CD4-positive, alpha-beta T cell treated with Interleukin-21 for 1 hour (primary cell): ENCODE results near the gene GALNS.
"Not testable (repeated sequence)": the region's sequence is repeated elsewhere in the genome, so short reads cannot be mapped to it uniquely, and the experiment has no call there.

Source experiments
- DNase-seq: peaks from one replicate; pipeline ENCODE4 v3.0.0-alpha.2; 2020

GALNS gene

GRCh38 chr16:88779406-88780141 is 77.2 kb downstream of the GALNS start:
- no peak for DNase-seq

GRCh38 chr16:88778541-88779065 is 78.1 kb downstream of the GALNS start:
- DNase-seq = no peak

GRCh38 chr16:88778271-88778525 is 78.5 kb downstream of the GALNS start:
- DNase-seq = no peak

GRCh38 chr16:88777471-88778270 is 79.1 kb downstream of the GALNS start:
- DNase-seq = no peak

- DNase-seq = no peak
Observed at GRCh38 chr16:88775825-88776224, 80.9 kb downstream of the GALNS start.

- no peak for DNase-seq
Observed at GRCh38 chr16:88774544-88775393, 82.0 kb downstream of the GALNS start.

- DNase-seq = no peak
Observed at GRCh38 chr16:88773812-88774291, 82.9 kb downstream of the GALNS start.

GRCh38 chr16:88772871-88773811 is 83.6 kb downstream of the GALNS start:
- DNase-seq = no peak

- DNase-seq = not testable (repeated sequence)
Observed at GRCh38 chr16:88771781-88772180, 85.0 kb downstream of the GALNS start.

GRCh38 chr16:88771294-88771772 is 85.4 kb downstream of the GALNS start:
- no peak for DNase-seq

- peak; percentile 28 for DNase-seq
Observed at GRCh38 chr16:88770461-88771293, 86.1 kb downstream of the GALNS start.

- DNase-seq = no peak
Observed at GRCh38 chr16:88769617-88770460, 86.9 kb downstream of the GALNS start.

GRCh38 chr16:88768071-88768783 is 88.5 kb downstream of the GALNS start:
- no peak for DNase-seq

- DNase-seq = no peak
Observed at GRCh38 chr16:88767546-88768070, 89.1 kb downstream of the GALNS start.

GRCh38 chr16:88766975-88767374 is 89.8 kb downstream of the GALNS start:
- no peak for DNase-seq

GRCh38 chr16:88764913-88765349 is 91.8 kb downstream of the GALNS start:
- no peak for DNase-seq

- no peak for DNase-seq
Observed at GRCh38 chr16:88764080-88764479, 92.7 kb downstream of the GALNS start.
